K562 (cell line): ENCODE data around the gene KCTD11. TPM values are rescaled to one million over a fixed set of nuclear protein-coding genes. Genes with fewer than 3 reads are reported as not detected.

Source experiments
- CAMTA2 ChIP-seq: fragments of 250-450 bp; sonication (Bioruptor Pico); conservative IDR thresholded peaks from 2 replicates; pipeline ENCODE4 v1.5.1; 2022
- CBX1 ChIP-seq: sonication (generic); IDR thresholded peaks from 2 replicates; pipeline ENCODE4 v1.6.1; 2016; ENCODE audit warnings: antibody characterized with exemption, low read depth, mild to moderate bottlenecking
- MYBL2 ChIP-seq, 2 experiments: fragments of 450-650 bp in 1 of 2; sonication (generic) in 1 of 2; formaldehyde crosslinking in 1 of 2; IDR thresholded peaks; 2 replicates each; pipeline versions ENCODE4 v1.6.1 to v1.8.1; 2017 to 2022; ENCODE audit warnings: borderline replicate concordance in 1 of 2, inconsistent platforms in 1 of 2, low read depth in 1 of 2, mild to moderate bottlenecking in 1 of 2, missing genetic modification reagents in 1 of 2, moderate library complexity in 1 of 2
- STAT5A ChIP-seq: IDR thresholded peaks from 2 replicates; pipeline ENCODE4 v1.6.1; 2012; ENCODE audit warnings: low read length, inconsistent platforms, borderline replicate concordance
- WHSC1 ChIP-seq: IDR thresholded peaks from one replicate; pipeline ENCODE4 v1.6.1; 2012; ENCODE audit warnings: low read length, control low read depth, inconsistent platforms
- ZBTB43 ChIP-seq: sonication (generic); formaldehyde crosslinking; IDR thresholded peaks from 2 replicates; pipeline ENCODE4 v1.8.0; 2023; ENCODE audit warnings: mild to moderate bottlenecking, missing genetic modification reagents
- ZNF165 ChIP-seq: fragments of 250-450 bp; sonication (Bioruptor Pico); IDR thresholded peaks from 2 replicates; pipeline ENCODE4 v1.4.0; 2020; ENCODE audit warnings: borderline replicate concordance
- polyA plus RNA-seq, 8 experiments: library from polyadenylated mRNA; depleted of rRNA in 4 of 8; stranded (reverse) in 5 of 8; unstranded in 3 of 8; fragments of >200 nt; fragmentation: Nextera tagmentation in 2 of 8; fragmentation: Illumina TruSeq in 1 of 8; extraction: Ambion mirVana in 2 of 8; extraction: Trizol in 1 of 8; gene quantifications; 2 replicates each; pipeline versions ENCODE4 v1.2.1 to v1.2.3, GENCODE V29; 2011 to 2014; ENCODE audit warnings: inconsistent platforms in 1 of 8, missing spikeins in 1 of 8
- total RNA-seq, 7 experiments: library from RNA; depleted of rRNA in 6 of 7; stranded (reverse); fragments of >200 nt in 6 of 7; fragmentation: Illumina TruSeq in 2 of 7; extraction: Trizol in 2 of 7; gene quantifications; 2 replicates each; pipeline versions ENCODE4 v1.2.1 to v1.2.3, GENCODE V29; 2011 to 2021; ENCODE audit warnings: low replicate concordance in 1 of 7
- TF ChIP-seq, protein P1 (sequence below), 2 experiments: IDR thresholded peaks; 2 replicates each; pipeline ENCODE4 v1.6.1; 2011; ENCODE audit warnings: borderline replicate concordance in 1 of 2, control low read depth in 1 of 2, low read depth in 1 of 2, low read length in 1 of 2, mild to moderate bottlenecking in 1 of 2, mixed read lengths in 1 of 2, moderate library complexity in 1 of 2; ENCODE audit not compliant: insufficient read depth in 1 of 2, insufficient read length in 1 of 2, poor library complexity in 1 of 2, severe bottlenecking in 1 of 2; ENCODE audit errors: extremely low read depth in 1 of 2
- TF ChIP-seq, protein P2 (sequence below): fragments of 250-450 bp; sonication (Bioruptor Pico); IDR thresholded peaks from 2 replicates; pipeline ENCODE4 v1.5.0; 2020; ENCODE audit warnings: mild to moderate bottlenecking, borderline replicate concordance

Gene KCTD11
- total and polyA plus RNA-seq, 9 of the 15 experiments (the other 6 are each of a cell fraction or from before 2014, with no cell fraction given): 0.01 to 3.2 (median 2.5) TPM; not detected in 1

GRCh38 chr17:7403977-7404736, 52.2 kb downstream of the KCTD11 start, which contains the start of gene TMEM256 (continued):
- no peak for TF ChIP-seq ZBTB43 (CRISPR knock-in tag)
- peak; percentile 25; the same call in 1 of the 2 replicates for TF ChIP-seq MYBL2 (IDR thresholded peaks at IDR 0.05; ENCODE audit: low read depth)
- no peak for TF ChIP-seq MYBL2 (CRISPR knock-in tag; IDR thresholded peaks at IDR 0.05; ENCODE audit: borderline replicate concordance)
- no peak for TF ChIP-seq ZNF165 (CRISPR knock-in tag)
- TF ChIP-seq, protein P1, sequence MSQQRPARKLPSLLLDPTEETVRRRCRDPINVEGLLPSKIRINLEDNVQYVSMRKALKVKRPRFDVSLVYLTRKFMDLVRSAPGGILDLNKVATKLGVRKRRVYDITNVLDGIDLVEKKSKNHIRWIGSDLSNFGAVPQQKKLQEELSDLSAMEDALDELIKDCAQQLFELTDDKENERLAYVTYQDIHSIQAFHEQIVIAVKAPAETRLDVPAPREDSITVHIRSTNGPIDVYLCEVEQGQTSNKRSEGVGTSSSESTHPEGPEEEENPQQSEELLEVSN (IDR thresholded peaks at IDR 0.05; ENCODE audit: borderline replicate concordance in 1 of 2, extremely low read depth in 1 of 2, insufficient read depth in 1 of 2, insufficient read length in 1 of 2, low read depth in 1 of 2, low read length in 1 of 2, poor library complexity in 1 of 2, severe bottlenecking in 1 of 2): no peak
- no peak for TF ChIP-seq CBX1
- no peak for TF ChIP-seq WHSC1
- TF ChIP-seq, protein P2, sequence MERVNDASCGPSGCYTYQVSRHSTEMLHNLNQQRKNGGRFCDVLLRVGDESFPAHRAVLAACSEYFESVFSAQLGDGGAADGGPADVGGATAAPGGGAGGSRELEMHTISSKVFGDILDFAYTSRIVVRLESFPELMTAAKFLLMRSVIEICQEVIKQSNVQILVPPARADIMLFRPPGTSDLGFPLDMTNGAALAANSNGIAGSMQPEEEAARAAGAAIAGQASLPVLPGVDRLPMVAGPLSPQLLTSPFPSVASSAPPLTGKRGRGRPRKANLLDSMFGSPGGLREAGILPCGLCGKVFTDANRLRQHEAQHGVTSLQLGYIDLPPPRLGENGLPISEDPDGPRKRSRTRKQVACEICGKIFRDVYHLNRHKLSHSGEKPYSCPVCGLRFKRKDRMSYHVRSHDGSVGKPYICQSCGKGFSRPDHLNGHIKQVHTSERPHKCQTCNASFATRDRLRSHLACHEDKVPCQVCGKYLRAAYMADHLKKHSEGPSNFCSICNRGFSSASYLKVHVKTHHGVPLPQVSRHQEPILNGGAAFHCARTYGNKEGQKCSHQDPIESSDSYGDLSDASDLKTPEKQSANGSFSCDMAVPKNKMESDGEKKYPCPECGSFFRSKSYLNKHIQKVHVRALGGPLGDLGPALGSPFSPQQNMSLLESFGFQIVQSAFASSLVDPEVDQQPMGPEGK (CRISPR knock-in tag): no peak
- no peak for TF ChIP-seq STAT5A
- no peak for TF ChIP-seq CAMTA2 (CRISPR knock-in tag)
